Kidney epithelial cell (primary cell): ENCODE data around the gene BRD3OS. TPM values are rescaled to one million over a fixed set of nuclear protein-coding genes. Genes with fewer than 3 reads are reported as not detected.

Source experiments
- DNase-seq: peaks from one replicate; pipeline ENCODE4 v3.0.0-alpha.2; 2010; ENCODE audit warnings: low read depth
- H3K27me3 ChIP-seq: 2 replicates; pipeline ENCODE4 v1.6.0; 2011; ENCODE audit warnings: low read length; ENCODE audit not compliant: control insufficient read depth, insufficient read depth
- H3K36me3 ChIP-seq: 2 replicates; pipeline ENCODE4 v1.5.1; 2011; ENCODE audit warnings: low read length; ENCODE audit not compliant: control insufficient read depth, insufficient read depth
- H3K4me3 ChIP-seq: 2 replicates; pipeline ENCODE4 v1.5.1; 2011; ENCODE audit warnings: low read depth, mild to moderate bottlenecking, control low read depth, low read length
- CTCF ChIP-seq: IDR thresholded peaks from 2 replicates; pipeline ENCODE4 v1.5.1; 2011; ENCODE audit warnings: mild to moderate bottlenecking, moderate library complexity, low read length, control low read depth, inconsistent platforms; ENCODE audit not compliant: insufficient read depth, poor library complexity, severe bottlenecking
- total RNA-seq: library from RNA; depleted of rRNA; stranded (reverse); fragments of >200 nt; gene quantifications from 2 replicates; pipeline ENCODE4 v1.2.3, GENCODE V29; 2015

Gene BRD3OS
- total RNA-seq, 1 donor from 2014 or later = 12.8 TPM

GRCh38 chr9:134002796-134003195 lies 22.5 kb upstream of the BRD3OS start:
- no peak overlapping the region for H3K4me3 ChIP-seq
- H3K27me3 ChIP-seq = peaks cover 5% of the 10 kb centered on the region
- no peak for TF ChIP-seq CTCF
- no peak for DNase-seq
- H3K36me3 ChIP-seq = no peaks in the 10 kb centered on the region

GRCh38 chr9:134003237-134003636 lies 22.0 kb upstream of the BRD3OS start:
- TF ChIP-seq CTCF = no peak
- no peaks in the 10 kb centered on the region for H3K36me3 ChIP-seq
- peaks cover 5% of the 10 kb centered on the region for H3K27me3 ChIP-seq
- no peak for DNase-seq
- no peak overlapping the region for H3K4me3 ChIP-seq

- Histone ChIP-seq H3K4me3 (no peak overlapping the region), H3K27me3 (peaks cover 5% of the 10 kb centered on the region), H3K36me3 (no peaks in the 10 kb centered on the region)
- DNase-seq = no peak
- TF ChIP-seq CTCF = no peak
Measured at GRCh38 chr9:134004131-134004873, 21.0 kb upstream of the BRD3OS start.

GRCh38 chr9:134004881-134005280 lies 20.4 kb upstream of the BRD3OS start:
- Histone ChIP-seq H3K27me3 (peaks cover 5% of the 10 kb centered on the region), H3K4me3 (no peak overlapping the region), H3K36me3 (no peaks in the 10 kb centered on the region)
- no peak for DNase-seq
- TF ChIP-seq CTCF = no peak

- no peak for DNase-seq
- H3K27me3 ChIP-seq = peaks cover 5% of the 10 kb centered on the region
- TF ChIP-seq CTCF = no peak
- H3K4me3 ChIP-seq = no peak overlapping the region
- H3K36me3 ChIP-seq = no peaks in the 10 kb centered on the region
Measured at GRCh38 chr9:134005381-134005780, 19.9 kb upstream of the BRD3OS start.

- no peak for TF ChIP-seq CTCF
- Histone ChIP-seq H3K36me3 (no peaks in the 10 kb centered on the region), H3K27me3 (peaks cover 5% of the 10 kb centered on the region), H3K4me3 (no peak overlapping the region)
- DNase-seq = no peak
Measured at GRCh38 chr9:134007150-134007549, 18.1 kb upstream of the BRD3OS start.
